Measurements from ENCODE around the gene COL4A2.
"Not testable (repeated sequence)": the region's sequence is repeated elsewhere in the genome, so short reads cannot be mapped to it uniquely, and the experiment has no call there.

The COL4A2 gene

DNA sequence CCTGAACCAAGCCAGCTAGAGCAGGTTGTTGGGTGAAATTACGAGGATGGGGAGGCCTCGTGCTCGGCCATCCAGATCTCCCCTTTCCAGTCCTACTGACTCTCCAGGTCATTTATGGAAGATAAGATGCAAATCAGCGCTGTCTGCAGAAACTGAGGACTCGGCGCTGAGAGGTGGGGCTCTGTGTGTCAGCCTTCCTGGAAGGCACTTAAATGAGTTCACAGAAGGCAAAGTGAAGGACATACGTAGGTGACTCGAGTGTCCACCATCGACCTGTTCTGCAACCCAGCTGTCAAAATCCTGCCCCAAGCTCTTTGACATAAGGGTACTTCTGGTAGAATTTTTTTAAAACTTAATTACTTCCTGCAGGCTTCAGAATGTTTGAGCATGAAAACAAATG, 168.0 kb downstream of the COL4A2 start:
- DNase-seq (ENCODE audit: low read depth): no peak

DNA sequence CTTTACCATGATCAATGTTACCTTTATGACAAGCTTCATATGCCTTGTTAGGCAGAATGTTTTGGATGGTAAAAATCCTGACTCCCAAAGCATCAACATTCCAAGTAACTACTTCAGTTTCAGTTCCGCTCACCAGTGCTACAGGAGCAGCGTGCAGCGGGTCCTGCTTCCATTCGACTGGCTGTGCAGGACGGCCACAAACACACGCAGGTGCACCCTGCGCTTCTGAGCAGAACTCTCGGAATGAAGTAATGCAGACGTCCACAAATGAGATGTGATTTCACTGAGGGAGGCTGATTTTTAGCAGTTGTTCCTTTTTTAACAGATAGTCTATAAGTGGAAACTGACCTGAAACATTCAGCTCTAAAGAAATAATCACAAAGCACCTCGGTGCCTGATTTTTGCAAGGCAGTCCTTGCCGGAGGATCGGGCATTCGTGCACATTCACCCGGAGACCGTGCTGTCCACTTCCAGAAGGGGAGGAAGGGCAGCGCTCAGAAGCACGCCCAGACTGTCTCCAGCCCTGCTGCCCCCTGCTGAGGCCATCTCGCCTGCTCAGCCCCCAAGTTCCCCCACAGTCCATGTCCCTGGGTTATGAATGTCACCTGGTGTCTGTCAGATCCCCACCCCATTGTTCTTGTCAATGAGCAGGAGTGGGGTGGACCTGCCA, 168.6 kb downstream of the COL4A2 start:
- DNase-seq (ENCODE audit: low read depth): no peak

DNA sequence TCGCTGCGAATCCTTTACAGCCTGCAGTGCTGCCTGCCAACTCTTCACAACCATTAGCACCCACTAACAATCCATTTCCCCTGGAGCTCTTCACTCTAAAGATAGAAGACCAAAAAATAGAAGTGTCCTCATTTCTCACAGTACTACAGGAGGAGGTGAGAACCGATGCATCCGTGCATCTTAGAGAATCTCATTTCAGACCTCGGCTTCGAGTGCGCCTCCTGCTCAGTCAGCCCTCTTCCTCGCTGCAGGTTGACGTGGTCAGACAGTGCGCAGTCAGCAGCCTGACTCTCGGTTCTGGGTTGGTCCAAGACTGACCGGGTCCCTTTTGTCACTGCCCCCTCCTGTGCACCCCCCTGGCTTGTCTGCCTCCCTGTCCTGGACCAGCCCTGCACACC, 169.1 kb downstream of the COL4A2 start:
- DNase-seq (ENCODE audit: low read depth): no peak

DNA sequence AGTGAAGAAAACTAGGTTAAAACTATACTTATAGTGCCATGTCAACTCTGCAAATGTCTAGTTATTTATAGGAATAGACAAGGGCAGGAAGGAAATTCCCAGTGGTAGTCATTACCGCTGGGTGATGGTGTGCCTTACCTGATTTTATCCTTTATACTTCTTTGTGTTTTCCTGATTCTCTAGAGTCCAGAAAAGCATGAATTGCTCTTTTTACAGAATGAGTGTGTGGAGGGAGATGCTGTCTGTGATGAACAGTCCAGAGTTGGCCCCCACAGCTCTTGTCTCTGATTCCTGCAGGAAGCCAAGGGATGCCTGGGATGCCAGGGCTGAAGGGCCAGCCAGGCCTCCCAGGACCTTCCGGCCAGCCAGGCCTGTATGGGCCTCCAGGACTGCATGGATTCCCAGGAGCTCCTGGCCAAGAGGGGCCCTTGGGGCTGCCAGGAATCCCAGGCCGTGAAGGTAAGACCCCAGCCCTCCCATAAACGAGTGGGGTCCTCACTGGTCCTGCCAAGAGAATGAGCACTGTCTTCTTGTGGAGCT, 170.7 kb downstream of the COL4A2 start:
- DNase-seq (ENCODE audit: low read depth): no peak

DNA sequence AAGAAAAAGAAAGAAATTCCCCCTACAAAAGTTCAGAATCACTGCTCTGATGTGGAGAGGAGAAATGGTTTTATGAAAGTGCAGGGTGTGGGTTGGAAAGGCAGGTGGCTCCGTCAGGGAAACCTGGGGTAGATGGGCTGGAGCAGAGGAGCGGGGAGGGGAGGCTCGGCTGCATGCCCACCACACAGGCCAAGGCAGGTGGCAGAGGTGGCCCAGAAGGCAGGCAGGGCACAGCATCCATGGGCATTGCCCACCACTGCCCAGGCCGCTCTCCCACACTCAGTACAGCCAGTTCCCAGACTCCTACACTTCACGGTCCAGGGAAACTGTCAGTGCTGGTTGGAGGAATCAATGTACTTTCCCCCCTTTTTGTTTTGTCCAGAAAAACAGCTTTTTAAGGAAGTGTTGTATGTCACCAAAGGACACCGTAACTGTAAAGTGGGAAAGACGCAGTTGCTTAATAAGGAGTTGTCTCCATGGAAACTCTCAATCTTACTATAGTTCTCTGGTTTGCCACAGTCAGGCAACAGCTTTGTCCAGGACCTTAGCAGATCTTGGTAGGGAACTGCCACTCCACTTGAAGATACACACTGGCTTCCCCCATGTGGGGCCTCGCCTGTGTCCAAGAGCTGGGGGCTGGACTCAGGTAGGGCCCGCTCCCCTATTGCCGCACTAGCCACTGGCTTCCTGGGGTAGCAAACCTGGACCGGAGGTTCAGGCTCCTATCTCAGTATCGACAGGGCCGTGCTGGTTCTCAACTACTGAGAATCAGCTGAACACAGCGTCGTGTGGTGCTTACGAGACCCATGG, 171.5 kb downstream of the COL4A2 start:
- no peak for DNase-seq (ENCODE audit: low read depth)

DNA sequence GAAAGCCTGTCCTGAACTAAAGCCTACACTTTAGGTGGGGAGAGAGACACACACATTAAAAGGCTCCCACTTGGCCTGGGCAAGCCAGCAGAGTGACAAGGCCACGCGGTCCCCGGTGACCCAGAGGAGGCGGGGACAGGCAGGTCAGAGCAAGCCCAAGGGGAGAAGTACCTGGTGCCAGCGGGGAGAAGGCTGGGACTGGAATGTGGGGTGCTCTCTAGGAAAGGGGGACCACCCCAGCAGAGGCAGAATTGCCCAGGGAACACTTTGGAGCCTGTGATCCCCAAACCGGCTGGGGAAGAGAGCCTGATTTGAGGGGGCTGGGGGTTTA, 172.1 kb downstream of the COL4A2 start:
- DNase-seq (ENCODE audit: low read depth): no peak

DNA sequence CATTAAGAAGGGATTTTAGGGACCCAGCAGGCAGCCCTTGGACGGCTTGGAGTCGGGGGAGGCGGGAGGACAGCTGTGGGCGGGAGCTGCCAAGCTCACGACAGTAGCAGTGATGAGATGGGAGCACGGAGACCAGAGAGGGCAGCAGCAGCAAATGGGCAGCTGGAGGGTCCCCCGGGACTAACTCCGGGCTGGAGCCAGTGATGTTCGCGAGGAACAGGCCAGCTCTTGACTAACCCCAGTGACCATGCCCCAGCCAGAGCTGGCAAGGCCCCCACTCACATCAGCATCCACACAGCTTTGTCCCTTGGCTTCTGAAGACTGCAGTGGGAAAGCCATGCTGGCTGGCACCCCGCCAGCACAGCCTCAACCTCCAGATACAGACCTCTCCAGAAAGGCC, 172.6 kb downstream of the COL4A2 start:
- no peak for DNase-seq (ENCODE audit: low read depth)

DNA sequence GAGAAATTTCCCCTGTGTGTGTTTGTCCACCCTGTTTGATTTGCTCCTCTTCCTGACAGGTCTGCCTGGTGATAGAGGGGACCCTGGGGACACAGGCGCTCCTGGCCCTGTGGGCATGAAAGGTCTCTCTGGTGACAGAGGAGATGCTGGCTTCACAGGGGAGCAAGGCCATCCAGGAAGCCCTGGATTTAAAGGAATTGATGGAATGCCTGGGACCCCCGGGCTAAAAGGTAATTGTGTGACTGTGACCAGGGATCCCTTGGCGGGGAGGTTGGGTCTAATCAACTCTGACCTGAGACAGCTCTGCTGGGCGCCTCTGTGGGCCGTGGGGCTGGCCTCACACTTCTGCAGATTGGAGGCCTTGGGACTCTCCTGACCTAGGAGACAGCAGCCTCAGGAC, 173.1 kb downstream of the COL4A2 start:
- no peak for DNase-seq (ENCODE audit: low read depth)

DNA sequence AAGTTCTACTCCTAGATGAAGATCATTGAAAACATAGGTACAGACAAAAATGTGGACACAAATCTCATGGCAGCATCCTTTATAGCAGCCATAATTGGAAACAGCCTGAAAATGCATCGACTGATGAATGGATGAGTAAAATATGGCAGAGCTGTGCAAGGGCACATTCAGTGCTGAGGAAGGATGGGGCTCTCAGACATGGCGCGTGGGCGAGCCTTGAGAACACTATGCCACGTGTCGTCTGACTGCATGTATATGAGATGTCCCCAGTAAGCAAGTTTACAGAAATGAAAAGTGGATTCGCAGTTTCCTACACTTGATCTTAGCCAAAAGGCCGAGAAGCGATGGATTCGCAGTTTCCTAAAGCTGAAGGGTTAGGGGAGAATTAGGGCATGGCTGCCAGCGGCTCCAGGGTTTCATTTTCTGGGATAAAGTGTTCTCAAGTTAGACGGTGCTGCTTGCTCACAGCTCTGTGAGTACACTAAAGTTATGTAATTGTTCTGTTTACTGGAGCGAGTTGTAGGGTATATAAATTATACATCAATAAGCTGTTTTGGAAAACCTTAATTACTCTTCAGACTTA, 176.4 kb downstream of the COL4A2 start:
- no peak for DNase-seq (ENCODE audit: low read depth)

DNA sequence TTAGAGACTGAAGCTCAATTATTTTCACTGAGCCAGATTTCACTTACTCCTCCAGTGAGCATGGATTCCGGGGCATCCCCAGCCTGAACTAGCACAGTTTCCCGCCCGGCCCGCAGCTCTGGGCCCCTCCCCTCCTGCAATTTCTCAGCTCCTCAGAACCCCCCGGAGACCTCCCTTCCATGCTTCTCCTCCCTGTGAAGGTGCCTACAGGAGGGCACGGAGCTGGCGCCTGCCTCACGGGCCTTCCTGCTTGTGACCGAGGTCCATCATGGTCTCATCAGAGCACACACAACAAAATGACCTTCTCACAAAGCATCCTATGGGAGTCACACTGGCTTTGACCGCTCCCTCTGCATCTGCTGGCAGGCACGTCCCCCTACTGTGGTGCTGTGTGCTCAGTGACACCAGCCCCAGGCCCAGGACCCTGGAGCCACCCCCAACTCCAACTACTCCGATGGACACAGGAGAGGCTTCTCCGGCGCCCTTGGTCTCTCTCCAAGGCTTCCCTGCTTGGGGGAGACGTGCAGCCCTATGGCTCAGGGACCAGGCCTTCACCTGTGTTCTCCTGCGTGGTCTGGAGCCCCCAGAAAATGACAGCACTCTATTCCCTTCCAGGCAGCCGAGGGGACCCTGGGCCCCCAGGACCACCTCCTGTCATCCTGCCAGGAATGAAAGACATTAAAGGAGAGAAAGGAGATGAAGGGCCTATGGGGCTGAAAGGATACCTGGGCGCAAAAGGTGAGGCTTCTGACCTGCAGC, 177.4 kb downstream of the COL4A2 start:
- DNase-seq (ENCODE audit: low read depth): no peak

DNA sequence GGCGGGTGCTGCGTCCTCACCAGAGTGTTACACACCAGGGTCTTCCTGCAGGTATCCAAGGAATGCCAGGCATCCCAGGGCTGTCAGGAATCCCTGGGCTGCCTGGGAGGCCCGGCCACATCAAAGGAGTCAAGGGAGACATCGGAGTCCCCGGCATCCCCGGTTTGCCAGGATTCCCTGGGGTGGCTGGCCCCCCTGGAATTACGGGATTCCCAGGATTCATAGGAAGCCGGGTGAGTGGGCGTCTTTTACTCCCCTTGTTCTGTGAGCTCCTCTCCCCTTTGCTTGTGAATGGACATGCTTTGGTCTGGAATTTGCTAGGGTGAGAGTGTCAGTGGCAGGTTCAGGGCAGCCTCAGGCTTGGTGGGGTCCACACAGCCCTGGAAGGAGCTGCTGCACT, 178.5 kb downstream of the COL4A2 start:
- DNase-seq (ENCODE audit: low read depth): no peak

DNA sequence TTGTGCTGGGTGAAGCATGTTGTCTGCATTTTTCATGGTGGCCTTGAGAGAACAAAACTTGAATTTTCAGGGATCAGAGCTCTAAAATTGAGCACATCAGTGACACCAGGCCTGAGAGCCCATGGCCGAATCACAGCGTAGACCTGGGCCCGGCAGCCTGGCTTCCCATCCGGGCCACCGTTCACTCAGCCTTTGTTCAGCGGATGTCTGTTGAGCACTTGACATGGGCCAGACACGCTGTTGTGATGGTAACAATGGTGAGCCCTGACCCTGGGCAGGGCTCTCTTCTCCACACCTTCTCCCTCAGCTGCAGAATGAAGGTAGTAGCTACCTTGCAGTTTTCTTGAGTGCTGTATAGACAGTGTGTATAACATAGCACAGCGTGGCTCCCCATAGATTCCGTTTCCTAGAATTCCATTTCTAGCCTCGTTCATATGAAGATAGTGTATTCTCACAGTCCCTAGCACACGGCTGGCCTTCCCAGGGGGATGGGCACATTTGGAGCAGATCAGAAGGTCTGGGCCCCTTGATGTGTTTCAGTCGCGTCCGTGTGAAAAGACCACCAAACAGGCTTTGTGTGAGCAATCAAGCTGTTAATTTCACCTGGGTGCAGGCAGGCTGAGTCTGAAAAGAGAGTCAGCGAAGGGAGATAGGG, 179.1 kb downstream of the COL4A2 start:
- DNase-seq (ENCODE audit: low read depth): no peak

DNA sequence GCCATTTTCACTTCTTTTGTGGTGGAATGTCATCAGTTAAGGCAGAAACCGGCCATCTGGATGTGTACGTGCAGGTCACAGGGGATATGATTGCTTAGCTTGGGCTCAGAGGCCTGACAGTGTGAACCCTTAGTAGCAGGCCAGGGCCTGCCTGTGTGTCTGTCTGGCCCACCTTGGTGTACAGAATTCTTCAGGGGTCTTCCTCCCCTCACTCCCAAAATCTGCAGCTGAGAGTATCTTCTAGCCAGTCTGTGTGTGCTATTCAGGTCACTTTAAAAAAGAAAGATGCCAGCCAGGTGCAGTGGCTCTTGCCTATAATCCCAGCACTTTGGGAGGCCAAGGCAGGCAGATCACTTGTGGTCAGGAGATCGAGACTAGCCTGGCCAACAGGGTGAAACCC, 179.8 kb downstream of the COL4A2 start:
- DNase-seq (ENCODE audit: low read depth): not testable (repeated sequence)

DNA sequence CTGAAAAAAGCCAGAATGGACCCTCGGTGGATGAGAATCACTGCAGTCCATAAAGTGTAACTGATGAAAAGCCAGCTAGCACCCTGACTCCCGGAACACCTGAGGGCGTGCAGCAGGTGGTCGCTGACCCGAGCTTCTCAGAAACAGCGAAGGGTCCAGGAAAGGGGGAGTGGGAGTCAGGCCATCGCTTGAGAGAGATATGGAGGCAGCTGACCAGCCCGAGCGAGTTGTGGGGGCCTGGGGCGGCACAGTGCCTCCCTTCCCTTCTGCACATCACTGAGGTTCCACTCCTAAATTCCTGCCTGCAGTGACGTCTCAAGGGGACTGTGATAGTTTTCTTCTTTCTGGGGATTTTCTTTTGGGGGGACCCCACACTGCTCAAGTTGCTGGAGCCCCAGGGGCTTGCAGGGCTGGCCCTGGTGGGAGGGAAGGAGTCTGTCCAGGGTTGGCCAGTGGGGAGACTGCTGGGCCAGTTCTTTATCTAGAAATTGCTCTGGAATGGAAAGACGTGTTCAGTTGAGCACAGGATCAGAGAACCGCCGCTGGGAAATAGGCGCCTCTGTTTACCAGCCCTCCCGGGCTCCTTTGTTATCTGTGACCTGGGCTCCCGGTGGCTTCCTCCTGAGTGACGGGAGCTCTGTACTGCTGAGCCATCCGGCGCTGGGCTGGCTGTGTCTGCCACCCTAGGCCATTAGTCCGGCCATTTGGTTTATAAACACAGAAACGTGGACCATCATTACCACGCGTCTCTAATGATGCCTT, 183.1 kb downstream of the COL4A2 start:
- no peak for DNase-seq (ENCODE audit: low read depth)

DNA sequence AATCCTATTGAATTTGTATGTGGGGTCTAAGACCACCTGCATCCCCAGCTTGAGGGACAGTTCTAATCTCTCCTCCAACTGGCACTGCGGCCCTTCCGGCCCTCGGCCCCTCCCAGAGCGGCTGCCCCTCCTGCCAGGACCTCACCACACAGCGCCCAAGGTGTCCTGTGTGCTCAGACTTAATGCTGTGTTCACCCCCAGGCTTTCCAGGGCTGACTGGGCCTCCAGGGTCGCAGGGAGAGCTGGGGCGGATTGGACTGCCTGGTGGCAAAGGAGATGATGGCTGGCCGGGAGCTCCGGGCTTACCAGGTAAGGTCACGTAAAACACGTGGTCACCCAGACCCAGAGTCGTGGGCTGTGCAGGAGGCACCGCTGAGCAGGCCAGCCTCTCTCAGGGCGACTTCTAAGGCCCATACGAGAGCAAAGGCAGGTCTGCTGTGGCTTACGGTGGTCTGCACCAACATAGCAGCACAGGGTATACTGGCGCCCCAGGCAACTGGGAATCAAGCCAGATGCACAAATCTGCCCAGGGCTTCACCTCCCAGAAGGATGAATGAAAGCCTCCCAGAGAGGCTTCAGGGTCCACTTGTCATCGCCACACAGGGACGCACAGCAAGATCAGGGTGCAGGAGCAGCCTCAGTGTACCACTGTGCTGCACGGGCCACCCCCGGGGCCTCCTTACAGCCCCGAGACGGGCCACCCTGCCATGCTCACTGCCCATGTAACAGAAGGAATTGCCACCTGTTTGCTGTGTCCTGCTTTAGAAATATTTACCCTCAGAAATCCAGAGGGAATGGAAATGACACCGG, 185.0 kb downstream of the COL4A2 start:
- no peak for DNase-seq (ENCODE audit: low read depth)

DNA sequence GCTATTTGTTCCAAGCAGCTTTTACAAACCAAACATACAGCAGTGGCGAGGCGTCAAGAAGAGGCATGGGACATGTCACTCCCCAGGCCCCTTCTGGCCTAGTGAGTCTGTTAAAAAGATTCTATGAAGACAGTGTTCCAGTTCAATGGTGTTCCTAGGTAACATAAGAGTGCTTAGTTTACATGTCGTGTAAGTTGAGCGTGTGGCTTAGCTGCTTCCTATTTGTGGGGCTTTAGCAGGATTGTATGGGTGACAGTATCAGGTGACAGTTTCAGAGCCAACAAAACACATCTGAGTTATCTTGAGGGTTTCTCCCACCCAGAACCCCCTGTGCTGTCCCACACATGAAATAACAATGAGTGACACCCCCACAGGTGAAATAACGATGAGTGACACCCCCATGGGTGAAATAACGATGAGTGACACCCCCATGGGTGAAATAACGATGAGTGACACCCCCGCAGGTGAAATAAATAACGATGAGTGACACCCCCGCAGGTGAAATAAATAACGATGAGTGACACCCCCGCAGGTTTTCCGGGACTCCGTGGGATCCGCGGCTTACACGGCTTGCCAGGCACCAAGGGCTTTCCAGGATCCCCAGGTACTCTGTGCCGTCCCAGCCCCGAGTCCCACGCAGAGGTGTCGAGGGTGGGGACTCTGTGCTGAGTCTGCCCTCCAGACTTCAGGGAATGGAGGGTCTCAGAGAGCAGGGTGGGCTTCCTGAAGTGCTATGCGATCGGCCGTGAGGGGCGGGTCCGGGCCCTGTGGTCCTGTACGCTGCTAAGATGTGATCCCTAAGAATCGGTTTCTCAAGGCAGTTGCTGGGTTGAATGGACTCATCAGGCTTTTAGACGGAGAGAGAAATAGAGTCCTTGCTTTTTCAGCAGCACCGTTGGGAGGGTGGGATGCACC, 185.9 kb downstream of the COL4A2 start:
- DNase-seq (ENCODE audit: low read depth): no peak

DNA sequence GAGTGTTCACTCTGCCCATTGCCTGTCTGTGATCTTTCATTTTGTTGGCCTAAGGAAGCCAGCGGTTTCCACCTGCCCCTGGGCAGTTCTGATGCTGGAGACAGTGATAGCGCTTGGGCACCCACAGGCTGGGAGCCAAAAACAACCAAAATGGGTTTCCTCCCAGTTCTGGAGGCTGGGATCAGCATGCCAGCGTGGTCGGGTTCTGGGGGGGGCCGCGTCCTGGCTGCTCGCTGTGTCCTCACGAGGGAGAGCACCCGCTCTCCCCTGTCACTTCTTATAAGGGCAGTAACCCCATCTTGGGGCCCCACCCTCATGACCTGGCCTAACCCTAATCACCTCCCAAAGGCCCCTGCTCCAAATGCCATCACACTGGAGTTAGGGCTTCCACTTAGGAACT, 186.5 kb downstream of the COL4A2 start:
- DNase-seq (ENCODE audit: low read depth): no peak

DNA sequence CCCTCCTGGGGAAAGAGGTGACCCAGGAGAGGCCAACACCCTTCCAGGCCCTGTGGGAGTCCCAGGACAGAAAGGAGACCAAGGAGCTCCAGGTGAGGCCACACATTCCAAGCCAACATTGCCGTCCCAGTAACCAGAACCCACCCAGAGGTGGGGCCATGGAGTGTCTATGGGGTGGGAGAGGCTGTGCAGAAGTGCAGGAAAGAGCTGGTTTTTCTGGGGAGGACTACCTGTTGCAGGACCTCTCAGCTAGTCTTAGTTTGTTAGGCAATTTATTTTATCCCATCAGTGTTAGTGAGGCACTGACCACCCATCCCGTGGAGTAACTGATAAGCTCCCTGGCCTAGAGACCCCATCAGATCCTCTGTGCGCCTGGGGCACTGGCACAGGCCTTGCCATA, 188.3 kb downstream of the COL4A2 start:
- DNase-seq (ENCODE audit: low read depth): no peak

DNA sequence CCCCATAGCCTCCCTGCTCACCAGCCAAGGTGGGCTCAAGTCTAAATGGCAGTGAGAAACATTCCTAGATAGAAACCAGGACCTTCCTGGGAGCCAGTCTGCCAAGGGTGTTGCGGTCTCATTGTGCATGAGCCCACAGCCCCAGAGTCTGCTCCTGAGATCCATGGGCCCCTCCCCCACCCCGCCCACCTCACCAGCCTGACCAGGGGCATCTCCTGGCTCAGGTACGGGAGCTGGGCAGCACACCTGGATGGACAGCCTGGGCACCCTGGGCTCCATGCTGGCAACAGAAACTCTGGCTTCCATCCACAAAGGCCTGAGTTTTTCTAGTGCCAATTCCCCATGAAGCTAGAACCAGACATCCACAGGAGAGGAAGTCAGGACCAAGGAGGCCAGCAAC, 188.8 kb downstream of the COL4A2 start:
- DNase-seq (ENCODE audit: low read depth): no peak
